Retinal pigment epithelial cell (primary cell): ENCODE results near the gene STIM1.

Source experiments
- DNase-seq: peaks from one replicate; pipeline ENCODE4 v3.0.0-alpha.2; 2010; ENCODE audit warnings: low read depth
- H3K4me3 ChIP-seq: 2 replicates; pipeline ENCODE4 v1.5.1; 2011; ENCODE audit warnings: mild to moderate bottlenecking, low read length, control low read depth, moderate library complexity
- CTCF ChIP-seq: conservative IDR thresholded peaks from 2 replicates; pipeline ENCODE4 v1.5.1; 2011; ENCODE audit warnings: low read depth, low read length, control low read depth, inconsistent platforms

STIM1 gene

GRCh38 chr11:4071914-4072313 is 216.4 kb downstream of the STIM1 start:
- no peak for TF ChIP-seq CTCF
- DNase-seq, result peak; percentile 68
- no peak overlapping the region for H3K4me3 ChIP-seq

- H3K4me3 ChIP-seq, result no peak overlapping the region
- DNase-seq, result no peak
- TF ChIP-seq CTCF, result peak; percentile 82
These were observed 217.3 kb downstream of the STIM1 start for GRCh38 chr11:4072668-4073285.

GRCh38 chr11:4074266-4074665 is 218.8 kb downstream of the STIM1 start:
- no peak for TF ChIP-seq CTCF
- DNase-seq, result no peak
- H3K4me3 ChIP-seq, result no peak overlapping the region

GRCh38 chr11:4076774-4077173 is 221.3 kb downstream of the STIM1 start:
- no peak overlapping the region for H3K4me3 ChIP-seq
- DNase-seq, result no peak
- no peak for TF ChIP-seq CTCF

- H3K4me3 ChIP-seq, result no peak overlapping the region
- DNase-seq, result no peak
- no peak for TF ChIP-seq CTCF
These were observed 227.7 kb downstream of the STIM1 start for GRCh38 chr11:4083198-4083597.

- no peak for DNase-seq
- H3K4me3 ChIP-seq, result no peak overlapping the region
- no peak for TF ChIP-seq CTCF
These were observed 229.1 kb downstream of the STIM1 start for GRCh38 chr11:4084406-4085125.

GRCh38 chr11:4085575-4085974 is 230.1 kb downstream of the STIM1 start:
- no peak for TF ChIP-seq CTCF

More at GRCh38 chr11:4085575-4085974, 230.1 kb downstream of the STIM1 start:
- H3K4me3 ChIP-seq, result no peak overlapping the region
- no peak for DNase-seq
